GM18867 (cell line): Measurements from ENCODE around the gene SLC29A4.

ENCODE experiments used
- ATAC-seq: cut with Tn5 transposase; IDR thresholded peaks from one replicate; pipeline ENCODE4 v1.9.1; 2021; ENCODE audit warnings: mild to moderate bottlenecking, moderate library complexity; ENCODE audit not compliant: unreplicated experiment

The SLC29A4 gene

DNA sequence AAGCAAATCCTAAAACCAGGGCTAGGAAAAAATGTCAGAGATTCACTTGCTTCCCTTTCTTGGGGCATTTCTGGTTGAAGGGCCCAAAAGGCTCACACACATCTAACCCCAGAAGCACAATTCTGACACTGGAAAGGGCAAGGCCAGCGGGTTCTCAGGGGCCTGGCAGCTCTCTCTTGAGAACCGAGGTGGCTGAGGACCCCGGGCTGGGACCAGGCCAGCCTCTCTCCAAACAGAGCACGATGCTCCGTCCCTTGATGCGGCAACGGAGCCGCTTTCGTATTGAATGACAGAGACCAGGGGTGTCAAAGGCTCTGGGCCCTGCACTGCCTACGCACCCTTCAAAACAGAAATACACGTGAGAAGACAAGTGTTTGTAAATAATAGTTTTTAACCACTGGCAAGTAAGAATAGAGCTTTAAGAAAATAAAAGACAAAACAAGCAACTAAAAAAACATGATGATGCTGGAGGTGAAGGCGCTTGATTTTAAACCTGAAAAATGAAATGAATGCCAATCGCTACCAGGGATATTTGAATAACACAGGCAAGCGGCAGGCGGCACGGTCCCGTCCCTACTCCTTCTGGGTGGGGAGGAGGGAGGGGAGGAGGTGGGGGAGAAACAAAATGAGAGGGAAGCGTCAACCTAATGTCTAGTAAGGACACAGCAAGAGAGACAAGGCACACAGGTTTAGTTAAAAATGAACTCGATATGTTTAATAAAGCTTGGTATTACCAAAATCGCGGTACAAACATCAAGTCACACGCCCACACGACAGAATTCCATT is 68.0 kb downstream of the SLC29A4 start:
- no peak for ATAC-seq

- no peak for ATAC-seq
Measured at GRCh38 chr7:5351507-5352265, 68.9 kb downstream of the SLC29A4 start.

GRCh38 chr7:5352440-5353010 is 69.8 kb downstream of the SLC29A4 start:
- ATAC-seq, result no peak

DNA sequence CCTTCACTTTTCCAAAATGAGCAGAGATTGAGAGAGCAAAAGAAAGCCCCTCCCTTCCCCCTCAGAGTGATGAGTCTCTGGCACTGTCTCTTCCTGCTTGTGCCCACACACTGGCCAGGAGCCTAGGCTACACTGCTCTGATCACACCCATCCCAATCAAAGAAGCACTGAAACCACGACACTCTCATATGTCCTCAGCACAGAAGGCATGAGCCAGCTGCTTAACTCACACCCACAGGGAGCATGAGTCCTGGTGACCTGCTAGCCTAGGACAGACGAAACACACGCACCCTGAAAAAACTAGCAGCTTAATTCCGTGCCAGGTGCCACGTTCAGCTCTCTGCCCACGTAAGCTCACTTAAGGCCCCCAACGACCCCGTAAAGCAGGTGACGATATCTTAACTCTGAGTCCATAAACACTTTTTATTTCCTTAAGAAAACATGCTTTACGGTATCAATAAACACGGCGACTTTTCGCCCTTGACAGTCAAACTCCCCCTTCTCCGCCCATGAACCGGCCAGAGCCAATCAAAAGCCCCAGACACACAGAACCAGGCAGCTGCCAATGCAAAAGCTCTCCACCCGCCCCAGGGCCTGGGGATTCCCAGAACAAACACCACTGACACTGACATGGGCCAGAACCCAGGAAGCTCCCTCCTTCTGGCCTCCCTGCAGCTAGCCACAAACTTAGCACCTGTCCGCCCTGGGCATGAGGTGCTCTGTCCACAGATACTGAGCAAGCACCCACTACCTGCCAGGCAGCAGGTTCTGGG is 71.9 kb downstream of the SLC29A4 start:
- ATAC-seq, result no peak
